HepG2 (cell line): ENCODE measurements around the gene ZNF138. TPM values are rescaled to one million over a fixed set of nuclear protein-coding genes. Genes with fewer than 3 reads are reported as not detected.

Source experiments
- ATAC-seq: fragments of 200-7000 bp; cut with Tn5 transposase; 3 replicates; pipeline ENCODE4 v1.9.1; 2020; ENCODE audit warnings: mild to moderate bottlenecking, moderate library complexity
- BruUV-seq: library from RNA; stranded (reverse); fragments of 400-500 nt; replicated peaks from 2 replicates; lab custom pipeline; 2021; lab: Mats Ljungman, UMichigan
- CTCF ChIA-PET: fragments of 300-600 bp; formaldehyde crosslinking; extraction: SDS; loops from one replicate; lab custom pipeline; 2021; ENCODE audit warnings: low total read pairs, inconsistent platforms, low intra/inter-chr PET ratio; lab: Yijun Ruan, JAX
- POLR2A ChIA-PET: fragments of 350-600 bp; sonication (Branson Sonifier 250); formaldehyde crosslinking; loops from one replicate; lab custom pipeline; 2020; ENCODE audit warnings: antibody characterized with exemption, inconsistent platforms; lab: Yijun Ruan, JAX
- DNase-seq: peaks from one replicate; pipeline ENCODE4 v3.0.0-alpha.2; 2015; ENCODE audit warnings: low spot score
- FAIRE-seq: peaks from 3 replicates; lab custom pipeline; 2011; peaks lifted over from hg19 to GRCh38; lab: Jason Lieb, UNC
- H2AFZ ChIP-seq: one replicate; pipeline ENCODE4 v1.6.1; 2011; ENCODE audit warnings: low read length, inconsistent platforms
- H3K27ac ChIP-seq: fragments of 300-600 bp; 3 replicates; pipeline ENCODE4 v1.8.0; 2011; ENCODE audit warnings: mixed run types, mild to moderate bottlenecking, mixed read lengths, low read length, inconsistent platforms; ENCODE audit not compliant: insufficient read depth; ENCODE audit errors: extremely low read length
- H3K27me3 ChIP-seq, 2 experiments: fragments of 200-600 bp in 1 of 2; 2 replicates in 1 of 2; 3 replicates in 1 of 2; pipeline versions ENCODE4 v1.6.0 to v1.8.0; 2011; ENCODE audit warnings: low read length in 2 of 2, mild to moderate bottlenecking in 2 of 2, moderate library complexity in 2 of 2, inconsistent platforms in 1 of 2; ENCODE audit not compliant: insufficient read depth in 2 of 2, control insufficient read depth in 1 of 2
- H3K36me3 ChIP-seq, 2 experiments: fragments of 200-600 bp in 1 of 2; replicated peaks in 1 of 2; 2 replicates in 1 of 2; 3 replicates in 1 of 2; pipeline versions ENCODE4 v1.5.1 to v1.8.0; 2011; ENCODE audit warnings: low read length in 2 of 2, inconsistent platforms in 1 of 2; ENCODE audit not compliant: insufficient read depth in 2 of 2, control insufficient read depth in 1 of 2
- H3K4me1 ChIP-seq: 2 replicates; pipeline ENCODE4 v1.5.1; 2012; ENCODE audit warnings: low read length, inconsistent platforms; ENCODE audit not compliant: insufficient read depth
- H3K4me2 ChIP-seq: 2 replicates; pipeline ENCODE4 v1.6.0; 2011; ENCODE audit warnings: low read depth, low read length, inconsistent platforms
- H3K4me3 ChIP-seq, 3 experiments: fragments of 200-600 bp in 1 of 3; sonication (generic), shearing (Covaris generic) in 1 of 3; replicated peaks in 1 of 3; 2 replicates each; pipeline ENCODE4 v1.5.1; 2011 to 2016; ENCODE audit warnings: low read length in 3 of 3, inconsistent platforms in 2 of 3, low read depth in 2 of 3, mild to moderate bottlenecking in 2 of 3, control low read depth in 1 of 3, mixed read lengths in 1 of 3; ENCODE audit not compliant: insufficient read depth in 1 of 3
- H3K79me2 ChIP-seq: one replicate; pipeline ENCODE4 v1.6.1; 2011; ENCODE audit warnings: low read length, inconsistent platforms; ENCODE audit not compliant: insufficient read depth
- H3K9ac ChIP-seq: 2 replicates; pipeline ENCODE4 v1.6.0; 2011; ENCODE audit warnings: mild to moderate bottlenecking, low read depth, low read length, inconsistent platforms; ENCODE audit not compliant: insufficient read depth
- H3K9me3 ChIP-seq: 2 replicates; pipeline ENCODE4 v1.5.1; 2012; ENCODE audit warnings: mild to moderate bottlenecking, low read length
- H4K20me1 ChIP-seq: 2 replicates; pipeline ENCODE4 v1.6.0; 2011; ENCODE audit warnings: inconsistent platforms, mild to moderate bottlenecking, low read length, moderate library complexity; ENCODE audit not compliant: insufficient read depth
- CERS6 ChIP-seq: sonication (generic); formaldehyde crosslinking; IDR thresholded peaks from 2 replicates; pipeline ENCODE4 v1.5.0; 2020; ENCODE audit warnings: missing genetic modification reagents
- E2F5 ChIP-seq: sonication (generic); formaldehyde crosslinking; conservative IDR thresholded peaks from 2 replicates; pipeline ENCODE4 v1.4.0; 2020; ENCODE audit warnings: missing genetic modification reagents
- HMGA1 ChIP-seq: sonication (generic); formaldehyde crosslinking; conservative IDR thresholded peaks from 2 replicates; pipeline ENCODE4 v1.4.0; 2020; ENCODE audit warnings: missing genetic modification reagents
- MIER3 ChIP-seq: IDR thresholded peaks from 2 replicates; pipeline ENCODE4 v1.6.1; 2016; ENCODE audit warnings: missing compliant biosample characterization, borderline replicate concordance
- PRDM15 ChIP-seq: sonication (generic); formaldehyde crosslinking; IDR thresholded peaks from 2 replicates; pipeline ENCODE4 v1.4.0; 2020; ENCODE audit warnings: missing genetic modification reagents
- SYNCRIP ChIP-seq: fragments of 200-400 bp; formaldehyde crosslinking; IDR thresholded peaks from 2 replicates; pipeline ENCODE4 v1.6.1; 2018; ENCODE audit warnings: mild to moderate bottlenecking, low read depth, low read length; ENCODE audit not compliant: insufficient read depth
- TFDP1 ChIP-seq: IDR thresholded peaks from 2 replicates; pipeline ENCODE4 v1.6.1; 2016; ENCODE audit warnings: missing compliant biosample characterization, missing genetic modification reagents, borderline replicate concordance
- ZNF280B ChIP-seq: sonication (generic); formaldehyde crosslinking; IDR thresholded peaks from 2 replicates; pipeline ENCODE4 v1.5.0; 2020; ENCODE audit warnings: missing genetic modification reagents, mild to moderate bottlenecking, borderline replicate concordance
- WGBS: methylation state at CpG from one replicate; pipeline ENCODE4 v1.1.6; 2017; ENCODE audit warnings: low lambda C conversion rate; 5-methylcytosine and 5-hydroxymethylcytosine counted together
- in situ Hi-C: cut with HindIII; loops from 2 replicates; pipeline ENCODE4 v1.10.0; 2017; ENCODE audit warnings: low pct_unique_long_range_greater_than_20kb; ENCODE audit not compliant: extremely low pct_ligation_motif_present
- intact Hi-C: fragments of 100-400 bp; cut with micrococcal nuclease; formaldehyde crosslinking; loops from one replicate; pipeline ENCODE4 v1.10.0; 2022; ENCODE audit not compliant: unreplicated experiment
- polyA plus RNA-seq, 8 experiments: library from polyadenylated mRNA; depleted of rRNA in 3 of 8; stranded (reverse) in 7 of 8; unstranded in 1 of 8; fragments of >200 nt; fragmentation: Illumina TruSeq in 4 of 8; extraction: Trizol in 4 of 8; gene quantifications; 2 replicates each; pipeline versions ENCODE4 v1.2.1 to v1.2.3, GENCODE V29; 2011 to 2016; ENCODE audit warnings: low read depth in 4 of 8, missing spikeins in 1 of 8, mixed read lengths in 1 of 8; ENCODE audit not compliant: insufficient read depth in 1 of 8
- total RNA-seq, 5 experiments: library from RNA; depleted of rRNA; stranded (reverse); fragments of >200 nt; fragmentation: Illumina TruSeq; extraction: Trizol; gene quantifications; 2 replicates each; pipeline ENCODE4 v1.2.3, GENCODE V29; 2016; ENCODE audit warnings: low read depth in 1 of 5

Gene ZNF138
- total and polyA plus RNA-seq, 2 of the 13 experiments (the other 11 are each of a cell fraction or from before 2014, with no cell fraction given): 2.7 to 5.8 TPM

- Histone ChIP-seq H2AFZ (no peak overlapping the region), H3K79me2 (no peaks in the 10 kb centered on the region), H3K4me3 (no peak overlapping the region), H3K27ac (no peak overlapping the region), H4K20me1 (no peaks in the 10 kb centered on the region), H3K9ac (no peak overlapping the region), H3K9me3 (peaks cover 19% of the 10 kb centered on the region; the same call in 1 of the 2 replicates), H3K4me2 (no peak overlapping the region), H3K27me3 (peaks cover 6 to 81% of the 10 kb centered on the region in 2 experiments; a peak in 4 of 5 replicates), H3K36me3 (no peaks in the 10 kb centered on the region), H3K4me1 (peaks cover 10% of the 10 kb centered on the region)
- WGBS: 17% methylated on average over 9 of the region's 9 CpGs
- BruUV-seq: no TSS peak
- intact Hi-C loops: no loop called here
- no peak for ATAC-seq
- in situ Hi-C loops: no loop called here
- no peak for FAIRE-seq
- CTCF ChIA-PET: no interaction called here
- no peak for DNase-seq
- POLR2A ChIA-PET: no interaction called here
- TF ChIP-seq ZNF280B (no peak), SYNCRIP (no peak), HMGA1 (CRISPR knock-in tag) (no peak), PRDM15 (CRISPR knock-in tag) (no peak), E2F5 (no peak), CERS6 (CRISPR knock-in tag) (no peak), MIER3 (CRISPR knock-in tag) (no peak), TFDP1 (CRISPR knock-in tag) (no peak)
These were observed 85.0 kb downstream of the ZNF138 start for GRCh38 chr7:64879086-64879730.
